IMR-90 (cell line): ENCODE results near the gene RAI14. TPM values are rescaled to one million over a fixed set of nuclear protein-coding genes. Genes with fewer than 3 reads are reported as not detected.

Experiments
- ATAC-seq: fragments of 200-7000 bp; cut with Tn5 transposase; 2 replicates; pipeline ENCODE4 v1.9.1; 2020; ENCODE audit warnings: low read depth, mild to moderate bottlenecking, moderate library complexity
- BruUV-seq: library from RNA; stranded (reverse); fragments of 400-500 nt; replicated peaks from 2 replicates; lab custom pipeline; 2021; lab: Mats Ljungman, UMichigan
- CTCF ChIA-PET: fragments of 300-600 bp; formaldehyde crosslinking; extraction: SDS; loops from one replicate; lab custom pipeline; 2021; ENCODE audit warnings: antibody characterized with exemption; lab: Yijun Ruan, JAX
- POLR2A ChIA-PET: fragments of 300-600 bp; sonication (Branson Sonifier 250); formaldehyde crosslinking; loops from one replicate; lab custom pipeline; 2022; ENCODE audit warnings: antibody characterized with exemption; ENCODE audit not compliant: unreplicated experiment; lab: Charles Lee
- DNase-seq: peaks from one replicate; pipeline ENCODE4 v3.0.0; 2013
- H2AFZ ChIP-seq: replicated peaks from 2 replicates; pipeline ENCODE3; 2013; ENCODE audit warnings: low read length, mild to moderate bottlenecking; ENCODE audit not compliant: poor library complexity
- H2AK5ac ChIP-seq: 2 replicates; pipeline ENCODE4 v1.6.1; 2013; ENCODE audit warnings: low read depth, low read length, inconsistent platforms
- H2AK9ac ChIP-seq: replicated peaks from 2 replicates; pipeline ENCODE3; 2013; ENCODE audit warnings: mild to moderate bottlenecking, low read depth, low read length, moderate library complexity; ENCODE audit not compliant: poor library complexity
- H2BK120ac ChIP-seq: 2 replicates; pipeline ENCODE4 v1.6.1; 2013; ENCODE audit warnings: low read depth, low read length, inconsistent platforms
- H2BK15ac ChIP-seq: 3 replicates; pipeline ENCODE4 v1.6.1; 2013; ENCODE audit warnings: low read depth, low read length, inconsistent platforms
- H2BK20ac ChIP-seq: 2 replicates; pipeline ENCODE4 v1.6.1; 2013; ENCODE audit warnings: low read depth, mild to moderate bottlenecking, inconsistent platforms, low read length, moderate library complexity
- H2BK5ac ChIP-seq: 2 replicates; pipeline ENCODE4 v1.6.1; 2013; ENCODE audit warnings: mild to moderate bottlenecking, low read depth, low read length, inconsistent platforms; ENCODE audit not compliant: poor library complexity, severe bottlenecking
- H3K14ac ChIP-seq: replicated peaks from 2 replicates; pipeline ENCODE4 v1.6.1; 2013; ENCODE audit warnings: low read depth, low read length, inconsistent platforms
- H3K18ac ChIP-seq: 2 replicates; pipeline ENCODE4 v1.6.1; 2013; ENCODE audit warnings: low read depth, low read length, control low read depth
- H3K23ac ChIP-seq: 2 replicates; pipeline ENCODE4 v1.6.1; 2013; ENCODE audit warnings: low read depth, low read length, inconsistent platforms
- H3K27ac ChIP-seq: 2 replicates; pipeline ENCODE4 v1.5.1; 2013; ENCODE audit warnings: mild to moderate bottlenecking, control low read depth, low read length; ENCODE audit not compliant: insufficient read depth
- H3K27me3 ChIP-seq: 2 replicates; pipeline ENCODE4 v1.6.1; 2013; ENCODE audit warnings: low read length; ENCODE audit not compliant: control insufficient read depth, insufficient read depth
- H3K36me3 ChIP-seq: 2 replicates; pipeline ENCODE4 v1.6.1; 2013; ENCODE audit warnings: low read length, mixed read lengths; ENCODE audit not compliant: control insufficient read depth, insufficient read depth
- H3K4ac ChIP-seq: 2 replicates; pipeline ENCODE4 v1.6.1; 2013; ENCODE audit warnings: low read depth, low read length, inconsistent platforms
- H3K4me1 ChIP-seq: 2 replicates; pipeline ENCODE4 v1.6.1; 2013; ENCODE audit warnings: low read length, mixed read lengths; ENCODE audit not compliant: control insufficient read depth, insufficient read depth
- H3K4me2 ChIP-seq: 2 replicates; pipeline ENCODE4 v1.6.1; 2013; ENCODE audit warnings: low read depth, mild to moderate bottlenecking, control low read depth, low read length, moderate library complexity
- H3K4me3 ChIP-seq: 2 replicates; pipeline ENCODE4 v1.5.1; 2013; ENCODE audit warnings: low read depth, mild to moderate bottlenecking, control low read depth, low read length, moderate library complexity; ENCODE audit not compliant: insufficient read depth
- H3K56ac ChIP-seq: 2 replicates; pipeline ENCODE4 v1.6.1; 2013; ENCODE audit warnings: low read length, inconsistent platforms; ENCODE audit not compliant: insufficient read depth; ENCODE audit errors: extremely low read depth
- H3K79me1 ChIP-seq, 2 experiments: 2 replicates each; pipeline ENCODE4 v1.6.1; 2013; ENCODE audit warnings: low read length in 2 of 2, inconsistent platforms in 1 of 2, low read depth in 1 of 2
- H3K9ac ChIP-seq: 2 replicates; pipeline ENCODE4 v1.6.1; 2013; ENCODE audit warnings: low read depth, low read length, control low read depth
- H3K9me1 ChIP-seq: 2 replicates; pipeline ENCODE4 v1.6.1; 2013; ENCODE audit warnings: low read length, inconsistent platforms; ENCODE audit not compliant: insufficient read depth
- H3K9me3 ChIP-seq: 2 replicates; pipeline ENCODE4 v1.6.1; 2013; ENCODE audit warnings: low read length; ENCODE audit not compliant: control insufficient read depth, insufficient read depth
- H4K20me1 ChIP-seq: 2 replicates; pipeline ENCODE4 v1.6.1; 2013; ENCODE audit warnings: low read length, inconsistent platforms; ENCODE audit not compliant: insufficient read depth
- H4K5ac ChIP-seq: 2 replicates; pipeline ENCODE4 v1.6.1; 2013; ENCODE audit warnings: mild to moderate bottlenecking, low read depth, low read length, control low read depth
- H4K8ac ChIP-seq, 2 experiments: 2 replicates each; pipeline ENCODE4 v1.6.1; 2013; ENCODE audit warnings: low read depth in 2 of 2, low read length in 2 of 2, control low read depth in 1 of 2, inconsistent platforms in 1 of 2
- H4K91ac ChIP-seq: 2 replicates; pipeline ENCODE4 v1.6.1; 2013; ENCODE audit warnings: low read depth, low read length, inconsistent platforms; ENCODE audit not compliant: insufficient read depth
- BHLHE40 ChIP-seq: fragments of 150-350 bp; IDR thresholded peaks from 2 replicates; pipeline ENCODE4 v1.6.1; 2016; ENCODE audit warnings: mild to moderate bottlenecking, low read depth, low read length
- CEBPB ChIP-seq: IDR thresholded peaks from 2 replicates; pipeline ENCODE4 v1.6.1; 2012; ENCODE audit warnings: low read depth, low read length, improper control_type of control experiment
- CHD1 ChIP-seq: IDR thresholded peaks from 2 replicates; pipeline ENCODE4 v1.6.1; 2012; ENCODE audit warnings: low read depth, low read length, improper control_type of control experiment
- CTCF ChIP-seq: conservative IDR thresholded peaks from 2 replicates; pipeline ENCODE4 v1.5.1; 2012; ENCODE audit warnings: mild to moderate bottlenecking, low read depth, low read length, improper control_type of control experiment
- ELK1 ChIP-seq: fragments of 150-350 bp; IDR thresholded peaks from 2 replicates; pipeline ENCODE4 v1.6.1; 2016; ENCODE audit warnings: low read depth, mild to moderate bottlenecking, low read length, moderate library complexity, borderline replicate concordance
- MAZ ChIP-seq: IDR thresholded peaks from 2 replicates; pipeline ENCODE4 v1.6.1; 2012; ENCODE audit warnings: low read depth, mild to moderate bottlenecking, low read length, improper control_type of control experiment, moderate library complexity, borderline replicate concordance
- MXI1 ChIP-seq: IDR thresholded peaks from 2 replicates; pipeline ENCODE4 v1.6.1; 2012; ENCODE audit warnings: low read depth, mild to moderate bottlenecking, low read length, moderate library complexity, borderline replicate concordance
- POLR2A ChIP-seq: IDR thresholded peaks from 2 replicates; pipeline ENCODE4 v1.6.1; 2012; ENCODE audit warnings: mild to moderate bottlenecking, low read depth, low read length
- RAD21 ChIP-seq: IDR thresholded peaks from 2 replicates; pipeline ENCODE4 v1.6.1; 2012; ENCODE audit warnings: low read length, improper control_type of control experiment
- RFX5 ChIP-seq: IDR thresholded peaks from 2 replicates; pipeline ENCODE4 v1.8.0; 2012; ENCODE audit warnings: low read depth, mild to moderate bottlenecking, low read length, moderate library complexity
- SMC3 ChIP-seq: fragments of 150-350 bp; IDR thresholded peaks from 2 replicates; pipeline ENCODE4 v1.6.1; 2016; ENCODE audit warnings: low read depth, mild to moderate bottlenecking, antibody characterized with exemption, low read length, moderate library complexity
- WGBS, 2 experiments: methylation state at CpG; one replicate each; pipeline versions ENCODE4 v1.1.5 to v1.1.7; 2013; ENCODE audit warnings: missing lambda C conversion rate in 2 of 2; ENCODE audit not compliant: insufficient read length in 1 of 2; ENCODE audit errors: extremely low coverage in 2 of 2; 5-methylcytosine and 5-hydroxymethylcytosine counted together
- dilution Hi-C: fragments of 300-500 bp; cut with HindIII; formaldehyde crosslinking; loops from one replicate; pipeline ENCODE4 v1.14.3; 2018; ENCODE audit warnings: low sequenced_read_pairs; ENCODE audit not compliant: unreplicated experiment
- in situ Hi-C: fragments of 300-500 bp; cut with MboI; formaldehyde crosslinking; loops from 3 replicates; pipeline ENCODE4 v1.14.3; 2019; ENCODE audit warnings: low sequenced_read_pairs, inconsistent platforms, mixed read lengths
- intact Hi-C: fragments of 100-400 bp; cut with micrococcal nuclease; formaldehyde crosslinking; loops from 2 replicates; pipeline ENCODE4 v1.10.0; 2022
- polyA plus RNA-seq, 3 experiments: library from polyadenylated mRNA; depleted of rRNA; stranded (reverse); fragments of >200 nt; gene quantifications; 2 replicates each; pipeline ENCODE4 v1.2.3, GENCODE V29; 2012; ENCODE audit warnings: low replicate concordance in 1 of 3
- total RNA-seq: library from RNA; depleted of rRNA; stranded (reverse); fragments of >200 nt; gene quantifications from 2 replicates; pipeline ENCODE4 v1.2.3, GENCODE V29; 2012

Gene RAI14
- total and polyA plus RNA-seq, 2 of the 4 experiments (the other 2 are of a cell fraction): 221 to 267 TPM

GRCh38 chr5:34657988-34658387 is 1.9 kb downstream of the RAI14 start:
- H2BK15ac ChIP-seq: peak overlapping the region; percentile 59; the same call in 2 of the 3 replicates
- H2AK5ac ChIP-seq: peak overlapping the region; percentile 66; the same call in 1 of the 2 replicates
- DNase-seq (peak; percentile 66), ATAC-seq (no peak)
- peak overlapping the region; percentile 57 for H2BK20ac ChIP-seq
- peak overlapping the region; percentile 98 for H3K4ac ChIP-seq
- ChIA-PET POLR2A (interaction anchor here (1.3 kb wide), 1 partner anchor 72 kb away, joined by 4 read pairs; no protein-coding TSS in a partner anchor), CTCF (interaction anchor here (0.6 kb wide), 1 partner anchor 170 kb away, joined by 5 read pairs; no protein-coding TSS in a partner anchor)
- H2AFZ ChIP-seq: no peak overlapping the region
- H2AK9ac ChIP-seq: peak overlapping the region; percentile 88
- peak overlapping the region; percentile 100 for H3K9ac ChIP-seq
- H3K4me2 ChIP-seq: peak overlapping the region; percentile 95
- peak overlapping the region; percentile 76 for H2BK120ac ChIP-seq
- dilution Hi-C loops (no loop called here), in situ Hi-C loops (loop anchor here (5.0 kb wide), 1 partner anchor 131 kb away; no protein-coding TSS in a partner anchor), intact Hi-C loops (loop anchor here (1.0 to 5.0 kb wide), 7 partner anchors 37 to 241 kb away; no protein-coding TSS in a partner anchor)
- H3K79me1 ChIP-seq: peaks cover 0 to 16% of the 10 kb centered on the region in 2 experiments; a peak in 2 of 4 replicates
- H3K4me3 ChIP-seq: peak overlapping the region; percentile 99
- H4K8ac ChIP-seq: peak overlapping the region; percentile 85 to 91; a peak in 3 of 4 replicates
- peak overlapping the region; percentile 95 for H3K14ac ChIP-seq
- peak overlapping the region; percentile 100 for H3K27ac ChIP-seq
- peaks cover 6% of the 10 kb centered on the region for H3K36me3 ChIP-seq
- no CpG with 5 or more reads among the region's 4 CpGs for WGBS, 2 experiments
- peak overlapping the region; percentile 96 for H4K91ac ChIP-seq
- TF ChIP-seq POLR2A (peak; percentile 26; the same call in 1 of the 2 replicates), ELK1 (no peak), BHLHE40 (no peak), MXI1 (no peak; the same call in 1 of the 2 replicates), RFX5 (no peak), RAD21 (peak; percentile 52), CTCF (peak; percentile 38), CHD1 (no peak; the same call in 1 of the 2 replicates), SMC3 (peak; percentile 27; the same call in 1 of the 2 replicates), MAZ (no peak), CEBPB (no peak)
- H3K9me1 ChIP-seq: peaks cover 8% of the 10 kb centered on the region
- H3K56ac ChIP-seq: peak overlapping the region; percentile 97
- H3K9me3 ChIP-seq: no peaks in the 10 kb centered on the region
- peak overlapping the region; percentile 98 for H2BK5ac ChIP-seq
- H3K23ac ChIP-seq: peak overlapping the region; percentile 98; the same call in 1 of the 2 replicates
- H4K5ac ChIP-seq: peak overlapping the region; percentile 4; the same call in 1 of the 2 replicates
- no peaks in the 10 kb centered on the region for H3K27me3 ChIP-seq
- peaks cover 17% of the 10 kb centered on the region for H3K4me1 ChIP-seq
- H4K20me1 ChIP-seq: peaks cover 48% of the 10 kb centered on the region
- TSS peak; percentile 13 for BruUV-seq
- peak overlapping the region; percentile 98 for H3K18ac ChIP-seq
